IMR-90 (cell line): ENCODE measurements around the gene CDYL2. TPM values are rescaled to one million over a fixed set of nuclear protein-coding genes. Genes with fewer than 3 reads are reported as not detected.

Source experiments
- ATAC-seq: fragments of 200-7000 bp; cut with Tn5 transposase; 2 replicates; pipeline ENCODE4 v1.9.1; 2020; ENCODE audit warnings: low read depth, mild to moderate bottlenecking, moderate library complexity
- BruUV-seq: library from RNA; stranded (reverse); fragments of 400-500 nt; replicated peaks from 2 replicates; lab custom pipeline; 2021; lab: Mats Ljungman, UMichigan
- CTCF ChIA-PET: fragments of 300-600 bp; formaldehyde crosslinking; extraction: SDS; loops from one replicate; lab custom pipeline; 2021; ENCODE audit warnings: antibody characterized with exemption; lab: Yijun Ruan, JAX
- POLR2A ChIA-PET: fragments of 300-600 bp; sonication (Branson Sonifier 250); formaldehyde crosslinking; loops from one replicate; lab custom pipeline; 2022; ENCODE audit warnings: antibody characterized with exemption; ENCODE audit not compliant: unreplicated experiment; lab: Charles Lee
- DNase-seq: peaks from one replicate; pipeline ENCODE4 v3.0.0; 2013
- H2AFZ ChIP-seq: replicated peaks from 2 replicates; pipeline ENCODE3; 2013; ENCODE audit warnings: low read length, mild to moderate bottlenecking; ENCODE audit not compliant: poor library complexity
- H2AK5ac ChIP-seq: 2 replicates; pipeline ENCODE4 v1.6.1; 2013; ENCODE audit warnings: low read depth, low read length, inconsistent platforms
- H2AK9ac ChIP-seq: replicated peaks from 2 replicates; pipeline ENCODE3; 2013; ENCODE audit warnings: mild to moderate bottlenecking, low read depth, low read length, moderate library complexity; ENCODE audit not compliant: poor library complexity
- H2BK120ac ChIP-seq: 2 replicates; pipeline ENCODE4 v1.6.1; 2013; ENCODE audit warnings: low read depth, low read length, inconsistent platforms
- H2BK15ac ChIP-seq: 3 replicates; pipeline ENCODE4 v1.6.1; 2013; ENCODE audit warnings: low read depth, low read length, inconsistent platforms
- H2BK20ac ChIP-seq: 2 replicates; pipeline ENCODE4 v1.6.1; 2013; ENCODE audit warnings: low read depth, mild to moderate bottlenecking, inconsistent platforms, low read length, moderate library complexity
- H2BK5ac ChIP-seq: 2 replicates; pipeline ENCODE4 v1.6.1; 2013; ENCODE audit warnings: mild to moderate bottlenecking, low read depth, low read length, inconsistent platforms; ENCODE audit not compliant: poor library complexity, severe bottlenecking
- H3K14ac ChIP-seq: replicated peaks from 2 replicates; pipeline ENCODE4 v1.6.1; 2013; ENCODE audit warnings: low read depth, low read length, inconsistent platforms
- H3K18ac ChIP-seq: 2 replicates; pipeline ENCODE4 v1.6.1; 2013; ENCODE audit warnings: low read depth, low read length, control low read depth
- H3K23ac ChIP-seq: 2 replicates; pipeline ENCODE4 v1.6.1; 2013; ENCODE audit warnings: low read depth, low read length, inconsistent platforms
- H3K27ac ChIP-seq: 2 replicates; pipeline ENCODE4 v1.5.1; 2013; ENCODE audit warnings: mild to moderate bottlenecking, control low read depth, low read length; ENCODE audit not compliant: insufficient read depth
- H3K27me3 ChIP-seq: 2 replicates; pipeline ENCODE4 v1.6.1; 2013; ENCODE audit warnings: low read length; ENCODE audit not compliant: control insufficient read depth, insufficient read depth
- H3K36me3 ChIP-seq: 2 replicates; pipeline ENCODE4 v1.6.1; 2013; ENCODE audit warnings: low read length, mixed read lengths; ENCODE audit not compliant: control insufficient read depth, insufficient read depth
- H3K4ac ChIP-seq: 2 replicates; pipeline ENCODE4 v1.6.1; 2013; ENCODE audit warnings: low read depth, low read length, inconsistent platforms
- H3K4me1 ChIP-seq: 2 replicates; pipeline ENCODE4 v1.6.1; 2013; ENCODE audit warnings: low read length, mixed read lengths; ENCODE audit not compliant: control insufficient read depth, insufficient read depth
- H3K4me2 ChIP-seq: 2 replicates; pipeline ENCODE4 v1.6.1; 2013; ENCODE audit warnings: low read depth, mild to moderate bottlenecking, control low read depth, low read length, moderate library complexity
- H3K4me3 ChIP-seq: 2 replicates; pipeline ENCODE4 v1.5.1; 2013; ENCODE audit warnings: low read depth, mild to moderate bottlenecking, control low read depth, low read length, moderate library complexity; ENCODE audit not compliant: insufficient read depth
- H3K56ac ChIP-seq: 2 replicates; pipeline ENCODE4 v1.6.1; 2013; ENCODE audit warnings: low read length, inconsistent platforms; ENCODE audit not compliant: insufficient read depth; ENCODE audit errors: extremely low read depth
- H3K79me1 ChIP-seq, 2 experiments: 2 replicates each; pipeline ENCODE4 v1.6.1; 2013; ENCODE audit warnings: low read length in 2 of 2, inconsistent platforms in 1 of 2, low read depth in 1 of 2
- H3K9ac ChIP-seq: 2 replicates; pipeline ENCODE4 v1.6.1; 2013; ENCODE audit warnings: low read depth, low read length, control low read depth
- H3K9me1 ChIP-seq: 2 replicates; pipeline ENCODE4 v1.6.1; 2013; ENCODE audit warnings: low read length, inconsistent platforms; ENCODE audit not compliant: insufficient read depth
- H3K9me3 ChIP-seq: 2 replicates; pipeline ENCODE4 v1.6.1; 2013; ENCODE audit warnings: low read length; ENCODE audit not compliant: control insufficient read depth, insufficient read depth
- H4K20me1 ChIP-seq: 2 replicates; pipeline ENCODE4 v1.6.1; 2013; ENCODE audit warnings: low read length, inconsistent platforms; ENCODE audit not compliant: insufficient read depth
- H4K5ac ChIP-seq: 2 replicates; pipeline ENCODE4 v1.6.1; 2013; ENCODE audit warnings: mild to moderate bottlenecking, low read depth, low read length, control low read depth
- H4K8ac ChIP-seq, 2 experiments: 2 replicates each; pipeline ENCODE4 v1.6.1; 2013; ENCODE audit warnings: low read depth in 2 of 2, low read length in 2 of 2, control low read depth in 1 of 2, inconsistent platforms in 1 of 2
- H4K91ac ChIP-seq: 2 replicates; pipeline ENCODE4 v1.6.1; 2013; ENCODE audit warnings: low read depth, low read length, inconsistent platforms; ENCODE audit not compliant: insufficient read depth
- BHLHE40 ChIP-seq: fragments of 150-350 bp; IDR thresholded peaks from 2 replicates; pipeline ENCODE4 v1.6.1; 2016; ENCODE audit warnings: mild to moderate bottlenecking, low read depth, low read length
- CEBPB ChIP-seq: IDR thresholded peaks from 2 replicates; pipeline ENCODE4 v1.6.1; 2012; ENCODE audit warnings: low read depth, low read length, improper control_type of control experiment
- CHD1 ChIP-seq: IDR thresholded peaks from 2 replicates; pipeline ENCODE4 v1.6.1; 2012; ENCODE audit warnings: low read depth, low read length, improper control_type of control experiment
- CTCF ChIP-seq: conservative IDR thresholded peaks from 2 replicates; pipeline ENCODE4 v1.5.1; 2012; ENCODE audit warnings: mild to moderate bottlenecking, low read depth, low read length, improper control_type of control experiment
- FOS ChIP-seq: fragments of 150-350 bp; IDR thresholded peaks from 2 replicates; pipeline ENCODE4 v1.6.1; 2016; ENCODE audit warnings: low read depth, low read length
- MAFK ChIP-seq: IDR thresholded peaks from 2 replicates; pipeline ENCODE4 v1.6.1; 2012; ENCODE audit warnings: low read depth, low read length, improper control_type of control experiment
- MAZ ChIP-seq: IDR thresholded peaks from 2 replicates; pipeline ENCODE4 v1.6.1; 2012; ENCODE audit warnings: low read depth, mild to moderate bottlenecking, low read length, improper control_type of control experiment, moderate library complexity, borderline replicate concordance
- MXI1 ChIP-seq: IDR thresholded peaks from 2 replicates; pipeline ENCODE4 v1.6.1; 2012; ENCODE audit warnings: low read depth, mild to moderate bottlenecking, low read length, moderate library complexity, borderline replicate concordance
- NFE2L2 ChIP-seq: fragments of 150-350 bp; IDR thresholded peaks from 2 replicates; pipeline ENCODE4 v1.6.1; 2016; ENCODE audit warnings: low read depth, mild to moderate bottlenecking, low read length
- POLR2A ChIP-seq: IDR thresholded peaks from 2 replicates; pipeline ENCODE4 v1.6.1; 2012; ENCODE audit warnings: mild to moderate bottlenecking, low read depth, low read length
- RAD21 ChIP-seq: IDR thresholded peaks from 2 replicates; pipeline ENCODE4 v1.6.1; 2012; ENCODE audit warnings: low read length, improper control_type of control experiment
- RCOR1 ChIP-seq: IDR thresholded peaks from 2 replicates; pipeline ENCODE4 v1.6.1; 2012; ENCODE audit warnings: mild to moderate bottlenecking, low read length, improper control_type of control experiment; ENCODE audit not compliant: insufficient replicate concordance
- RFX5 ChIP-seq: IDR thresholded peaks from 2 replicates; pipeline ENCODE4 v1.8.0; 2012; ENCODE audit warnings: low read depth, mild to moderate bottlenecking, low read length, moderate library complexity
- SMC3 ChIP-seq: fragments of 150-350 bp; IDR thresholded peaks from 2 replicates; pipeline ENCODE4 v1.6.1; 2016; ENCODE audit warnings: low read depth, mild to moderate bottlenecking, antibody characterized with exemption, low read length, moderate library complexity
- USF2 ChIP-seq: fragments of 150-350 bp; IDR thresholded peaks from 2 replicates; pipeline ENCODE4 v1.6.1; 2017; ENCODE audit warnings: mild to moderate bottlenecking, antibody characterized with exemption, low read length, low read depth
- WGBS, 2 experiments: methylation state at CpG; one replicate each; pipeline versions ENCODE4 v1.1.5 to v1.1.7; 2013; ENCODE audit warnings: missing lambda C conversion rate in 2 of 2; ENCODE audit not compliant: insufficient read length in 1 of 2; ENCODE audit errors: extremely low coverage in 2 of 2; 5-methylcytosine and 5-hydroxymethylcytosine counted together
- dilution Hi-C: fragments of 300-500 bp; cut with HindIII; formaldehyde crosslinking; loops from one replicate; pipeline ENCODE4 v1.14.3; 2018; ENCODE audit warnings: low sequenced_read_pairs; ENCODE audit not compliant: unreplicated experiment
- in situ Hi-C: fragments of 300-500 bp; cut with MboI; formaldehyde crosslinking; loops from 3 replicates; pipeline ENCODE4 v1.14.3; 2019; ENCODE audit warnings: low sequenced_read_pairs, inconsistent platforms, mixed read lengths
- intact Hi-C: fragments of 100-400 bp; cut with micrococcal nuclease; formaldehyde crosslinking; loops from 2 replicates; pipeline ENCODE4 v1.10.0; 2022
- polyA plus RNA-seq, 3 experiments: library from polyadenylated mRNA; depleted of rRNA; stranded (reverse); fragments of >200 nt; gene quantifications; 2 replicates each; pipeline ENCODE4 v1.2.3, GENCODE V29; 2012; ENCODE audit warnings: low replicate concordance in 1 of 3
- total RNA-seq: library from RNA; depleted of rRNA; stranded (reverse); fragments of >200 nt; gene quantifications from 2 replicates; pipeline ENCODE4 v1.2.3, GENCODE V29; 2012
- TF ChIP-seq, protein P1 (sequence below): fragments of 150-350 bp; IDR thresholded peaks from 2 replicates; pipeline ENCODE4 v1.6.1; 2016; ENCODE audit warnings: low read depth, mild to moderate bottlenecking, low read length, moderate library complexity, borderline replicate concordance

The CDYL2 gene
- total and polyA plus RNA-seq, 2 of the 4 experiments (the other 2 are of a cell fraction): 1.2 to 3.9 TPM

DNA sequence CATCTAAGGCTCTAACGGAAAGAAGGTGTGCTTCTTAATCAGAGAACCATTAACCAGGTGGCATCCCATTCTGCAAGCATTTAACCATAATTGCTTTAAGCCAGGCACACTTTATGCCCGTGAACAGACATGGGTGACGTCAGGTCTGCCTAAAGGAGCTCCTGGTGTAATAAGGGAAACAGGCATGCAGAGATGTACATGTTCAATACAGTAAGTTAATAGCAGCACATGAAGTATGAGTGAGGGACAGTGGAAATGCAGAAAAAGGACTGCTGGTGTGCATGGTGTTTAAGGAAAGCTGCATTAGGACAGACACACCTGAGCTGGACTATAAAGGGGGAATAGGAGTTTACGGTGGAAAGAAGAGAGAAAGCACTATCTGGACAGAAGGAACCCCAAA, 245.0 kb downstream of the CDYL2 start:
- H2BK120ac ChIP-seq: no peak overlapping the region

More for the DNA sequence above, 245.0 kb downstream of the CDYL2 start:
- dilution Hi-C loops: no loop called here
- no TSS peak for BruUV-seq
- ChIA-PET POLR2A (no interaction called here), CTCF (no interaction called here)
- Histone ChIP-seq H3K9me3 (no peaks in the 10 kb centered on the region; the same call in 1 of the 2 replicates), H3K4me1 (no peaks in the 10 kb centered on the region), H3K56ac (no peak overlapping the region), H2BK5ac (no peak overlapping the region), H3K27ac (no peak overlapping the region), H3K4ac (no peak overlapping the region), H4K8ac (no peak overlapping the region), H2BK15ac (no peak overlapping the region), H2AK5ac (no peak overlapping the region), H3K79me1 (no peaks in the 10 kb centered on the region), H3K27me3 (no peaks in the 10 kb centered on the region; the same call in 1 of the 2 replicates), H3K23ac (no peak overlapping the region), H4K5ac (no peak overlapping the region), H2AFZ (no peak overlapping the region), H3K36me3 (no peaks in the 10 kb centered on the region), H4K91ac (no peak overlapping the region), H2AK9ac (no peak overlapping the region), H3K9me1 (no peaks in the 10 kb centered on the region), H3K14ac (no peak overlapping the region), H2BK20ac (no peak overlapping the region), H3K9ac (no peak overlapping the region), H3K4me3 (no peak overlapping the region), H3K4me2 (no peak overlapping the region), H4K20me1 (no peaks in the 10 kb centered on the region), H3K18ac (no peak overlapping the region)
- in situ Hi-C loops: no loop called here
- WGBS, 2 experiments: 80% methylated on average over 1 of the region's 4 CpGs; no CpG with 5 or more reads in 1 of the 2 experiments
- no peak for ATAC-seq
- intact Hi-C loops: no loop called here
- DNase-seq: no peak
- TF ChIP-seq CTCF (no peak), POLR2A (no peak), MXI1 (no peak), RAD21 (no peak), FOS (no peak), RFX5 (no peak), BHLHE40 (no peak), CEBPB (no peak), SMC3 (no peak), NFE2L2 (no peak), CHD1 (no peak), MAZ (no peak), USF2 (no peak), MAFK (no peak), RCOR1 (no peak)
- TF ChIP-seq, protein P1, sequence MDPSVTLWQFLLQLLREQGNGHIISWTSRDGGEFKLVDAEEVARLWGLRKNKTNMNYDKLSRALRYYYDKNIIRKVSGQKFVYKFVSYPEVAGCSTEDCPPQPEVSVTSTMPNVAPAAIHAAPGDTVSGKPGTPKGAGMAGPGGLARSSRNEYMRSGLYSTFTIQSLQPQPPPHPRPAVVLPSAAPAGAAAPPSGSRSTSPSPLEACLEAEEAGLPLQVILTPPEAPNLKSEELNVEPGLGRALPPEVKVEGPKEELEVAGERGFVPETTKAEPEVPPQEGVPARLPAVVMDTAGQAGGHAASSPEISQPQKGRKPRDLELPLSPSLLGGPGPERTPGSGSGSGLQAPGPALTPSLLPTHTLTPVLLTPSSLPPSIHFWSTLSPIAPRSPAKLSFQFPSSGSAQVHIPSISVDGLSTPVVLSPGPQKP: no peak
